Esophagus mucosa (tissue), 1 donor: ENCODE data around the gene PSMB5. TPM values are rescaled to one million over a fixed set of nuclear protein-coding genes. Genes with fewer than 3 reads are reported as not detected.
A peak's percentile ranks its signal among the peaks of the same experiment; 100 is the strongest.

Experiments used
- ATAC-seq: fragments of 200-7000 bp; cut with Tn5 transposase; one replicate; pipeline ENCODE4 v1.9.1; 2020
- total RNA-seq: library from RNA; stranded (reverse); gene quantifications from one replicate; pipeline ENCODE4 v1.2.4, GENCODE V29; 2023
- donor health status: DM: yes; HTN: yes; CAD: no.

The PSMB5 gene
- total RNA-seq, 1 donor from 2014 or later = 105 TPM

DNA sequence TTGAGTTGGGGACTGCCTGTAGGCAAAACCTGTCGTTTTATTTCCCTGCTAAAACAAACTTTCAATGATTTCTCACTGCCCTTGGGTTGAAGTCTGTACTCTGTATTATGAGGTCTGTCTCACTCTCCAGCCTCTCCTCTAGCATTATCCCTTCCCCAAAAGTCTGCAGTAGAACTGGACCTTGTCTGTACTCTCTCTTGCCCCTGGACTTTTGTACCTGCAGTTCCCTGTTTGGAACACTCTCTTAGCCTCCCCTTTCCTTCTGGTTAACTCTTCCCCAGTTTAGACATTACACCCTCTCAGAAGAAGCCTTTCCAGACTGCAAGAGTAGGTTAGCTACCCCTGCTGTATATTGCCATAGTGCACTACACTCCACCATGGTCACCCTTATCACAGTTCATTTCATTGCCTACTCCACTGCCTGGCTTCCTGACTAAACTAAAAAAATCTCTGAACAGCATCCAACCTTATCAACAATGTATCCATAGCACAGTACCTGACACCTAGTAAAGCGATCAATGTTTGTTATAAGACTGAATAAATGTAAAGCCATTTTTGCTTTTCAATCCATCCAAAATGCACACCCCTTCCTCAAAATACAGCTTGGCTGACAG is 48.7 kb downstream of the PSMB5 start:
- no peak for ATAC-seq

DNA sequence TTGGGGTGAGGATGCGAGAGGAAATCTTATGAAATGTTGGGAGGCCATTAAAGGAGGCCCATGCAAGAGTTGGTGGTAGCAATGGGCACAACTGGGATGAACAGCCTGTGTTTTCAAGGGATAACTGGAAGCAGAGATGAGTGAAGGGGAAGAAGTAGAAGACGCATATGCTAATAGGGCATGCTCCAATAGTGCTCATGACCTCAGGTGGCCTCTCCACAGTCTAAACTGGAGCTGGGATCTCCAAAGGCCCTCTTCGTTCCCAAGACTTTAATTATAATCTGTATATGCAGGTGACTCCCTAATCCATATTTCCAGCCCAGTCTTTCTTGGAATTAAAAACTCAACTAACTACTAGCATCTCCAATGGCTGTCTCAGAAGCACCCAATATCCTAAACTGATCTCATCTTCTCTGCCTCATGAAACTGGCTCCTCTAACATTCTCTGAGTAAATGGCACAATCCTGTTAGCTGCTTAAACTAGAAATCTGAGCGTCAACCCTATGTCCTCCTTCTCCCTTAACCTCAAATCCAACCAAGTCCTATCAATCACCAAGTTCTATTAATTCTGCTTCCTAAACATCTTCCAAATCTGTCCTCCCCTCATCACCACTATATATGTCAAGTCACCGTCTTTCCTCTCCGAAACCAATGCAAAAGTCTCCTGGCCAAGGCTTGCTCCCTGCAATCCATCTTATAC is 49.6 kb downstream of the PSMB5 start:
- no peak for ATAC-seq

DNA sequence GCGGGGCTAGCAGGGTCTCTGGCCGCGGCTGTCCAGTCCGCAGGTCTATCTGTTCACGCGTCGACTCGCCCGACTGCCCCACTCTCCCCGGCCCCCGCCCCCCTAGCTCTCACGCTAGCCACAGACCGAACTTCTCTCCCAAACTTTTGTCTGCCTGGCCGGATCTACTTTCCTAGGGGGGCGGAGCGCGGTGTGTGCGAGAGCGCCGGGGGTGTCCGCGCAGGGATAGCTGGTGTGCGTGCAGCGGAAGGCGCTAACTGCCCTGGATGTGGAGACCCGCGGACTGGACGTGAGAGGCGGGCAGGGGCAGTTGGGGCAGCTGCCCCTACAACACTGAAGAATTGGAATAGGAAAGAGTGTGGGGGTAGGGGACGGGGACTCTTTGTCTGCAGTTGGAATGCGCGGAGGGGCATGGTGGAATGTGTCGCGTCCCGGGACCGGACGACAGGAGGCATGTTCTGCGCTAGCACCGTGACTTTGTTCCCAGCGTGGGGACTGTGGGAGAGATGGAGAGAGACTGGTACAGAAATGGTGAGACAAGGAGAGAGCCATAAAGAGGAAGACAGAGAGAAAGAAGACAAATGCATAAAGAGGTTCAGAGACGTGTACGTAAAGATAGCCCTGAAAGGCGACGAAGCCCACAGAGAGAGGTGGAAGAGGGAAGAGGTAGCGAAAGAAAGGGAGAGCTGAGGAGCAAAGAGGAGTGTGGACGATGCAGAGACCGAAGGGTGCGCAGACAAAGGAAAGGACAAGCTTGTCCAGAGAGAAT is 52.0 kb downstream of the PSMB5 start, which contains the start of gene AJUBA:
Gene AJUBA, minus strand, starts transcription at position 75 of the 769 bp plus-strand sequence. CDS start 285 bp downstream, outside the sequence.
- ATAC-seq = peak; percentile 48

GRCh38 chr14:22981876-22982476 is 52.7 kb downstream of the PSMB5 start:
- ATAC-seq = no peak

- no peak for ATAC-seq
These were observed 53.4 kb downstream of the PSMB5 start for GRCh38 chr14:22981090-22981875.

- peak; percentile 60 for ATAC-seq
These were observed 54.0 kb downstream of the PSMB5 start for GRCh38 chr14:22980672-22981089.

DNA sequence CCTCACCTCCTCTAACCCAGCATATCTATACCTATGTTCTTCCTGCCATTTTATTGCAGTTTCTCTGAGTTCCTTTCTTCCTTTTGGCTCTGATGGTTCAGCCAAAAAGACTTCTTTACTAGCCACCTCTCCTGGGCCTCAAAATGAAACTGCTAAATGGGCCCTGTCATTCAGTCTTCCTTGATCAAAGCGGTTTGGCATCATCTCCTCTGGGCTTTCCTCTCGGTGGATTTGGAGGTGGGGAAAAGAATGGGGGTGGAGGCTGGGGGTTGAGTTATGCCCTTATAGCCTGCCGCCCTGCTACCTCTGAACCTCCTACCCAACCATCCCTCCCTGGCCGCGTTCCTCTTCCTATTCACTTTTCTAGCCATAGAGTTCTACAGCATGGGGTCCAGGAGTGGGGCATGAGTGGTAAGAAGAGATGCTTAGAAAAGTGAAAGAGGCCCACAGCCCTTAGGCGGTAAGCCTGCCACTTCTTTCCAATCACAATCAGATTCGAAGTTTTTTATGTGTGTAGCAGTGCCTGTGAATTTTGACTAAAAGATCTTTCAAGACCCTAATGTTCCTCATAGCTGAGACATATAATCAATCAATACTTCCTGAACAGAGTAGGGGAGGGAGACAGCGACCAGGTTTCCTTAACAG is 54.8 kb downstream of the PSMB5 start:
- ATAC-seq = peak; percentile 21

DNA sequence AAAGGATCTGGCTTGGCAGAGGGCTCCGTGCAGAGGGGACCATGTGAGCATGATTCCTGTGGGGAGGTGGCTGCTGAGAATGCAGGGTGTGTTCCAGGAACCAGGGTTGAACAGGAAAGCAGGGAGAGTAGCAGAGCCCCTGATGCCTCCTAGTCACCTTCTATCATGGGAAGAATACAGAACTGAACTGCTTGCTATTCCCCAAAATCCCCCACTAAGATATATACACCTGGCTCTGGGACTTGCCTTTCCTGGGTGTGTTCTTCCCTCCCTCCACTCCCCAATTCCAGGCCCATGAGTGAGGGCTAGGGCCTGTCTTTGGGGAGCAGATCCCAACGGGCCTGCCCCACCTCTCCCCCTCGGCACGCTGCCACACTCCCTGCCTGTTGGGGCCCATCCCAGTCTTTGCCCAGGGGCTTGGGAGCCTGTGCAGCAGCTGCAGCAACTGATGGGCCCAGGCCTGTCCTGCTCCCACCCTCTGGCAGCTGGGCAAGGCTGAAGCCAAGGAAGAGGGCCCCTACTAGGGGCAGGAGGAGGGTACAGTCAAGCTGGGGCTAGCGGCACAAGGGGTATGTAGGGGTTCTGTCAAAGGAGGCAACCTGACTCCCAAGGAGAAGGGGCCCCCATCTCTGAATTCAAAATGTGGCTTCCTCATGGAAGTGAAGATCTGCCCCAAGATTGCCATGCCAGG is 55.6 kb downstream of the PSMB5 start:
- peak; percentile 82 for ATAC-seq

DNA sequence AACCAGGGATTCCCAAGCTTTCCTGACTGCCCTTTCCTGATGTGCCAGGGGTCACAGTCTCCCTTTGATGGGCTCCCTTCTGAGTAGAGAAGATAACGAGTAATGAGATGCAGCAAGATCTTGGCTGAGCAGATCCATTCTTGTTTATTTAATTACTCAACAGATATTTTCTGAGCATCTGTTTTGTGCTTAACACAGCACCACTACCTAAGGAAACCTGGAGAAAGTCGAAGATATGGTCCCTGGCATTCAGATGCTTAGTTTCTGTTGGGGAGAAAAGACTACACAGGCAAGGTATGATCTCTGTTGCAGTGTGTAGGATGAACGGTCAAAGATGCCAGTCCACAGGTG is 56.2 kb downstream of the PSMB5 start:
- ATAC-seq = no peak

DNA sequence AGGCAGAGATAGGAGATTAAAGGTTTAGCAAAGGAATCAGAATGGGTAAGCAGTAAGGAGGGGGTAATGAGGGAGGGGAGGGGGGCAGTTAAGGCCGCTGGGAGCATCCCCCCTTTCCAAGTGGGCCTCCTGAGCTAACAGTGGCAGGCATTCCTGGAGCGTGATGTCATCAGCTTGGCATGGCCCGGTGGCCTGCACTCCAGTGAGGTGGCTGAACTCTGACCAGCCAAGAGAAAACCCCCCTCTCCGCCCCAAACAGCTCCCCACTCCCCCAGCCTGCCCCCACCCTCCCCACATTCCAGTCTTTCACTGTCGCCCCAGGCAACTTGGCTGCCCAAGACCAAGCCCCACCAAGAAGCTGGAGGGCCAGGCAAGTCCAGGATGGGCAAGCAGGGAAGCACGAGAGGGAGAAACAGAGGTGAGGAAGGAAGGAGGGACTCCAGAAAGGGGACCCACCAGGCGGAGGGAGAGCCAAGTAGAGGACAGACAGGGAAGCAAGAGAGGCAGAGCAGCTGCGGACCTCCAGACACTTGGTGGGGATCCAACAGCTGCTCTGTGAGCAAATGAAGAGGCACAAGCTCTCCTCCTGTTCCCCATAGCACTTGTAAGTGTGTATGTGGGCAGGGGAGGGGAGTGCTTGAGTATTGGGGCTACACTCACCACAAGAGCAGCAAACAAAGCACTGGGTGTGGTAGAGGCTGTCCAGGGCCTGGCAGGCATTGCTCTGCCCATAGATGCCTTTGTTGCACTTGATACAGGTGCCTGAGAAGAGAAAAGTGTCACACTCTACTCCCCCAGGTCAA is 56.8 kb downstream of the PSMB5 start:
- ATAC-seq = no peak

- no peak for ATAC-seq
These were observed 57.3 kb downstream of the PSMB5 start for GRCh38 chr14:22977434-22977683.

DNA sequence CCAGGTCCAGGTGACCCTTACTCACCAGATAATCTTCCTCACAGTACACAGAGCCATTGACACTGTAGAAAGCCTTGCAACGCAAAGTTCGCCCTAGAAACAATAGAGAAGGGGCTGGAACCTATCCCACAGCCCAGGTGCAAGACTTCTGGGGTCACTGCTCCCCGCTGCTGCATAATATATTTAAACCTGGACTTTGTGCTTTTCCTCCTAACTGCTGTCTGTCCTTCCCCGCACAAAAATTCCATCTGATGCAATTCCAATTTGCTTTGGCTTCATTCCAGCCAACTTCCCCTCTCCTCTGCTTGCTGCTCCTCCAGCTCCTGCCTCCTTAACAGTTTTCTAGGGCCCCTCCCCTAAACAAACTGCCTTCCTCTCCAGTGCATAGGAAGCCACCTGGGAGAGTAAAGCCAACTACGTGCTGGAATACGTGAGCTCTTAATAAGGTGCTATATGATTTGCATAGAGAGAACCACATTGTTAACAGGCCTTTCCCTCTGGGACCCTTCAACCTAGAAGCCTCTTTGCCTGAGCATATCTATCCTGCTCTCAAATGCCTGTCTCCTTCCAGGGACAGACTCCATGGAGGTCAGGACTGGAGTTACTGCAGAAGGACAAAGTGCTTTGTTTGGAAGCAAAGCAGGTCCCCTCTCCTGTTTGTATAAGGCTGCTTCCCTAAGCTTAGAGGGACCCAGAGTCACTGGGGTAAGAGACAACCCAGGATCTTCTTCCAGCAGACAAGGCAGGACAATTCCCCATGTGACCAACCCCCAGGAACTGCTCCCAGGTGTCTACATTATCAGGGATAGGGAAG is 57.9 kb downstream of the PSMB5 start:
- no peak for ATAC-seq

Other genes with a start within 250 kb of the PSMB5 start
- 1.4 TPM for gene SLC7A7, start 219.5 kb downstream of the PSMB5 start, total RNA-seq
- gene MRPL52, start 205.0 kb downstream of the PSMB5 start, total RNA-seq = 103 TPM
- 109 TPM for gene MMP14, start 198.3 kb downstream of the PSMB5 start, total RNA-seq
- gene LRP10, start 163.2 kb downstream of the PSMB5 start, total RNA-seq = 173 TPM
- 0.32 TPM for gene REM2, start 151.7 kb downstream of the PSMB5 start, total RNA-seq
- gene RBM23, start 115.8 kb downstream of the PSMB5 start, total RNA-seq = 35.4 TPM
- 65.4 TPM for gene PRMT5, start 105.5 kb downstream of the PSMB5 start, total RNA-seq
- 32.9 TPM for gene HAUS4, start 77.8 kb downstream of the PSMB5 start, total RNA-seq
- gene AJUBA, start 52.3 kb downstream of the PSMB5 start, total RNA-seq = 26.6 TPM
- gene C14orf93, start 24.8 kb downstream of the PSMB5 start, total RNA-seq = 4.6 TPM
- gene PSMB11, start 7.3 kb upstream of the PSMB5 start, total RNA-seq = not detected
- 3.4 TPM for gene CDH24, start 22.6 kb upstream of the PSMB5 start, total RNA-seq
- gene ACIN1, start 60.2 kb upstream of the PSMB5 start, total RNA-seq = 82.5 TPM
- 34.7 TPM for gene C14orf119, start 60.6 kb upstream of the PSMB5 start, total RNA-seq
- gene CIROP, start 70.1 kb upstream of the PSMB5 start, total RNA-seq = not detected
- not detected for gene CEBPE, start 84.4 kb upstream of the PSMB5 start, total RNA-seq
- 51.1 TPM for gene SLC7A8, start 148.8 kb upstream of the PSMB5 start, total RNA-seq
- not detected for gene RNF212B, start 203.0 kb upstream of the PSMB5 start, total RNA-seq